GM21737 (cell line): ENCODE measurements around the gene SLC22A5.

Source experiments
- ATAC-seq: cut with Tn5 transposase; IDR thresholded peaks from one replicate; pipeline ENCODE4 v1.9.1; 2021; ENCODE audit warnings: mild to moderate bottlenecking, moderate library complexity; ENCODE audit not compliant: unreplicated experiment

The SLC22A5 gene

DNA sequence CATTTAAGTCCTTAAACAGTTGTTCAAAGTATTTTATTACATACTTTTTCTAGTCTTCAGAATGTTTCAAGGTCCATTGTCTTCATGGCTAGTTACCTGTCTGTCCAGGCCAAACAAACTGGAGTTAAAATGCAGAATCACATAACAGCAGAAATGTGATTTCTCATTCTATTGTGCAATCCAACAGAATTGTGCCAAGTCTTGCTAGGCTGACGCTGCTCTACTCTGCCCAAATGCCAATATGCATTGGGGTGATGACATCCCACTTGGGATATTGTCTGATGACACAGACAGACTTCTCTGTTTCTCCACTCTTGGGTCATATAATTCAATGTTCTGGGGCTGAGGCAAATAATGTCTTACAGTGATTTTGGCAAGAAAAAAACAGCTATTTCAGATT lies 5.2 kb upstream of the SLC22A5 start:
- no peak for ATAC-seq

DNA sequence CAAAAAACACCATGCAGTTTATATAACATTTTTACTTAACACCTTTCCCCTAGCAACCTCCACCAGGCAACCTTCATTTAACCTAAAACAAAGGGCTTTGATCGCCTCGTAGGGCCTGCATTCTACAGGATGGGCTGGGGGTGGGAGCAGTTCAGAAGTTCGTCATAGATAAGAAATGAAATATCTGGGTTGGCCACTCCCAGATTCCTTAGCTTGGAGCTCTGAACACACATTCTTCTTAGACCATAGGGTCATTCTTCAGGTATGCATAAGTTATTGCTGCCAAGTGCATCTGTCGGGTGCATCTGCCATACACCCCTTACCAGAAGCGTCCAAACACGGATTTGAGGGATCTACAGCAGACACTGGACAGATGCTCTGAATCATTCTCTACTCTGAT lies 4.3 kb upstream of the SLC22A5 start:
- ATAC-seq: no peak

DNA sequence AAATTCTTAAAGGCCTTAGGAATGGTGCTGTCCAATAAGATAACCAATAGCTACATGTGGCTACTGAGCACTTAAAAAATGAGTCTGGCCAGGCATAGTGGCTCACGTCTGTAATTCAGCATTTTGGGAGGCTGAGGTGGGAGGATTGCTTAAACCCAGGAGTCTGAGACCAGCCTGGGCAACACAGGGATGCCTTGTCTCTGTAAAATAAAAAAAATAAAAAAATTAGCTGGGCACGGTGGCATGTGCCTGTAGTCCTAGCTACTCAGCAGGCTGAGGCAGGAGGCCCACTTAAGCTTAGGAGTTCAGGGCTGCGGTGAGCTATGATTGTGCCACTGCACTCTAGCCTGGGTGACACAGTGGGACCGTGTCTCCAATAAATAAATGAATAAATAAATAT lies 1.3 kb upstream of the SLC22A5 start:
- ATAC-seq: no peak

DNA sequence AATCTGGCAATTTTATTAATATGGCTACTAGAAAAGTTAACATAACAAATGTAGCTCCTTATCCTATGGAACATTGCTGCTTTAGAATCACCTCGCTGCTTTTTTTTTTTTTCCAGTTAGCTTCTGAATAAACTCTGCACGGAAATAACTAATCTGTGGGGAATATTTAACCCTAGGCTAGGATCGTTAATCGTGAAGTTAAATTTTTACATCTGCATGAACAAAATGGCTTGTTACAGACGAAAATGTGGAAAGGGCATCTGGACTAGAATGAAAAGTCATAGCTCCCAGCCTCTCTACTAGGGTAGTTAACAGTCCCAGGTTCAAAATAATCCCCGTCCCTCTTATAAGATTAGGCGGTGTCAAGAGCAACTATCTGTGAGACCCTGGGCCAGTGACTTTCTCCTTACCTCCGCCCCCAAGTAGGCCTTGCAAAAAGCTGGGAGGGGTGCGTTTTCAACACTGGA lies 470 bp upstream of the SLC22A5 start:
- ATAC-seq: no peak

DNA sequence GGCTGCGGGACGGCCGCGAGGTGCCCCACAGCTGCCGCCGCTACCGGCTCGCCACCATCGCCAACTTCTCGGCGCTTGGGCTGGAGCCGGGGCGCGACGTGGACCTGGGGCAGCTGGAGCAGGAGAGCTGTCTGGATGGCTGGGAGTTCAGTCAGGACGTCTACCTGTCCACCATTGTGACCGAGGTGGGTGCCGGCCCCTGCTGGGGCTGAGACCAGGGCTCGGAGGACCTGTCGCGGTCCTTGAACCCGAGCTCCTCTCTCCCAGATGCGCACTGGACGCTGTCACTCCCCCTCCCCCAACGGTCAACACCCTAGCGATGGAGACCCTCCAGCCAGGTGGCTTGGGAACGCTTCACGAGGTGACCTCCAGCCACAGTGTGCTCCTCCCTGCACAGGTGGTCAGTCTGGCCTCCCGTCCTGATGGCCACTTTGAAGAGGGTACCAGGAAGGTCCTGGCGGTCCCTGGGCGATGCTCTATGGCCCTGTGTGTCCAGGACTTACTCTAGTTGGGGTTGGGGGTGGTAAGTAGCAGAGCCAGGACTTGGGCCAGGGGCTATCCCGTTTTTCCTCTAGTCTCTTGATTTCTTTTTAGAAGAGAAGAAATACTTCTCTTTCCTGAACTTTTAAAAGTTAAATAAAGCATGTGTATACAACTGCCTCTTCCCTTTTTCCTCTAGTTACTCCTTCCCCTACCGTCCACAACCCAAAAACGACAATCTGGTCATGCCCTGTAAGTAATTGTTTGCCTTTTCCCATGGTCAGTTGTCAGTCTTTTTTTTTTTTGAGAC lies 866 bp downstream of the SLC22A5 start:
- ATAC-seq: no peak

DNA sequence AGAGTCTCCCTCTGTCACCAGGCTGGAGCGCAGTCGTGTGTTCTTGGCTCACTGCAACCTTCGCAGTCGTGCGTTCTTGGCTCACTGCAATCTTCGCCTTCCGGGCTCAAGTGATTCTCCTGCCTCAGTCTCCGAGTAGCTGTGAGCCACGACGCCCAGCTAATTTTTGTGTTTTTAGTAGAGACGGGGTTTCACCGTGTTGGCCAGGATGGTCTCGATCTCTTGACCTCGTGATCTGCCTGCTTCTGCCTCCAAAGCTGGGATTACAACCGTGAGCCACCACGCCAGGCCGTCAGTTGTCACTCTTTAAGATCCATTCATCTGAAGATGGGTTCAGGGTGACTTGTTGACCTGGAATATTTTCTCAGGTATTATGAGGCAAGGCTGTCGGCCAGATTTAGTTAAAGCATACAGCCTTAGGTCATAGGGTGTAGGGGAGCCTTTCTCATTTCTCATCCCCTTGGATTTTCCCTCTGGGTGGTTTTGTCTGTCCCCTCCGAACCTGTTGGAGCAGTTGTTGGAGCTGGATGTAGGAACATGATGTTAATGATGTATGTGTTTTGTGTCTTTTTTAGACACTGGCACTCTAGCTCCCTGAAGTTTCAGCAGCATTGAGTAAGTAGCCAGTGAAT lies 1.6 kb downstream of the SLC22A5 start:
- no peak for ATAC-seq

DNA sequence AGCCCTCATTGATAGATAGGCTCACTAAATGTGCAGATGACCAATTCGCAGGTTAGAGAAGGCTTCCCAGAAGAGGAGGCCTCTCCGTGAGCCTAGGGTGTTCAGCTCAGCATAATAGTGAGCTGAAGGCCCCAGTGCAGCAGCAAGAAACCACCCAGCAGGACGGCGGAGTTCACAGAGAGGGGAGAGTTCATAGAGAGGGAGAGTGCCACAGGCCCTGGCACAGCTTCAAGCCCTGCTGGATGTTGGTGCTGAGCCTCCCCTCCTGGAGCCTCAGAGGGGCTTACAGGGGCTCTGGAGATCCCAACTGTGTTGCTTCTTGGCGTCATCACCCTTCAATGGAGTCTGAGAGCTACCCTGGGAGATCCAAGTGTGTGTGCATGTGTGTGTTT lies 2.1 kb downstream of the SLC22A5 start:
- no peak for ATAC-seq

DNA sequence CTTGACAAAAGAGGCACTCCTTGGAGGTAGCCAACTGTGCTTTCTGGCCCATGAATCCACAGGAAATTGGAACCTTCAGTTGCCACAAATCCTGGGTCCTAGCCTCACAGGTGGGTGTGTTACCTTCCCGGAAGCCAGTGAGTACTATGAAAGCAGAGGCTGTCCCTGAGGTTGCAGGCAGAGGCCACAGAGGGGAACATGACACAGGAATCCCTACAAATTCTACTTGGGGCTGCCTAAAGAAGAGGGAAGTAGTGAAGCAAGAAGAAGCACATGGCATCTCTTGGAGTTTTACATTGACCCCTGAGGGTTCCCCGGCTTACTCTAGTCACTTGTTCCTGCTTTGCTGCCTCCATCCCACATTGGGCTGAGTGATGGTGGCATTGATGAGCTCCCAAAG lies 2.6 kb downstream of the SLC22A5 start:
- ATAC-seq: no peak

DNA sequence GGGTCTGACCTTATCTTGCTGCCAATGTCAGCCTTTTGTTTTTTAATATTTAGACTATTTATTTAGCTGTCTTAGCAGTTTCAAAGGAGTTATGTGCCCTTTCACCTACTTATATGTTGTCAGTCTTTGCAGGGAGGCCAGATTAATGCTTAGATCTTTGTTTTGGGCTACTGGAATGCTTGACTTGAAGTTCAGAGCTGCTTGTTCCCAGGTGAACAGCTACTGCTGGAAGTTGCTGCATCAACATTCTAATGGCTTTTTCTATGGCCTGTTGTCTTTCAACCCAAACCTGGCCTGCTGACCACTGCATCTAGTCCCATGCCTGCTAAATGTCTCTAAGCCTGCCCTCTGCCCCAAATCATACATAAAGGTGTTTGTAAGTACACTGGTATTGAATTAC lies 3.0 kb downstream of the SLC22A5 start:
- ATAC-seq: no peak

DNA sequence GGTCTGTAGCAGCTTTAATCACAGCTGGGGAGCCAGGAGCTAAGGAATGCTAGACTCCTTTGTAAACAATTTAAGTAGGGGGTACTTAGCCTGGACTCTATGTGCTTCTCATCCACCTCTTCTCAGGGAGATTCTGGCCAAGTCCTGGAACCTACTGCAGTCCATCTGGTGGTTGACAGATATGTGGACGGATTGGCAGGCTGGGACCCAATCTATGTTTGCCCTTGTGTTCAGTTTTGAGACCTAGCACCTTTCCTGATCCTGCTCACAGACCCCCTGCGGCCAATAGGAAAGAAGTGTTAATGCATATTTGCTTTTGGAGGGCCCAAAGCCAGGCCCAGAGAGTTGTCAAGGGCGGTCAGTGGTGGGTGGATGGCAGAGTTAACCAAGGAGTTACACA lies 6.4 kb downstream of the SLC22A5 start:
- no peak for ATAC-seq

DNA sequence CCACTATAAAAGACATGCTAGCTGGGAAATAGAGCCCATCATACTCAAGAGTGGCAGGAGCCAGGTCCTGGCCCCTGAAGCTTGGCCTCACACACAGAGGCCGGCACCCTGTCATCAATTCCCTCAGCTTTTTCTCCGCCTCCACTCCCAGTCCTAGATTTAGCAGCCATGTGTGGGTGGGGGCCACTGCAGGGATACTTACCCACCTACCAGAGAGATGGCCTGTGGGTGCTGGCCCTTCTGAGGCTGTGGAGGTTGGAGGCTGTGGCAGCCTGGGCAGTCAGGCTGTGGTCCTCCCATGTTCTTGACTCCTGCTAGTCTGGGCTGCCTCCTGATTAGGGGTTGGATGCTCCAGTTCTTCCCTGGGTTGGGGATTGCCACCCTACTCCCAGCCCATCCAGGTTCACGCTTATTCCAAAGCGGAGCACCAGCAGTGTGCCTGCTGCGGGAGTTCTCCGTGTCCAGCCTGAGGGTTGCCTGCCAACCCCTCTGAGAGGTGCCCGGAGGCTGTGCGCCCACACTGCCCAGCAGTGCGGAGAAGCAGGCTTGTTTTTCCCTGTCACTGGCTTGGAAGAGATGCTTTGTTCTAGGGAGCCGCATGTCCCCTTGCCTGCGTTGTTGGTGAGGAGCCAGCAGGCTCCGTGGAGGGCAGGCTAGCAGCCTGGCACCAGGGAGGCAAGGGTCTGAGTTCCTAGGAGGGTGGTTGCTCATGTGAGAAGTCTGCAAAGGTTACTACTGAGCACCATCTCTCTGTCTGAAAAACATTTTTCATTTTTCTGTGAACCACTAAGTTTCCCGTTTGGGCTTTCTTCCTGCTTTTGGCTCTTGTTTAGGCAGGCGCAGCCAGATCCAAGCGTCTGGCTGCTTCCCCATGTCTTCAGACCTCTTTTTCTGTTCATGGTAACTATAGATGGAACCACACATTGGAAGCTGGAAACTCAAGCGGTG lies 7.5 kb downstream of the SLC22A5 start:
- ATAC-seq: no peak

DNA sequence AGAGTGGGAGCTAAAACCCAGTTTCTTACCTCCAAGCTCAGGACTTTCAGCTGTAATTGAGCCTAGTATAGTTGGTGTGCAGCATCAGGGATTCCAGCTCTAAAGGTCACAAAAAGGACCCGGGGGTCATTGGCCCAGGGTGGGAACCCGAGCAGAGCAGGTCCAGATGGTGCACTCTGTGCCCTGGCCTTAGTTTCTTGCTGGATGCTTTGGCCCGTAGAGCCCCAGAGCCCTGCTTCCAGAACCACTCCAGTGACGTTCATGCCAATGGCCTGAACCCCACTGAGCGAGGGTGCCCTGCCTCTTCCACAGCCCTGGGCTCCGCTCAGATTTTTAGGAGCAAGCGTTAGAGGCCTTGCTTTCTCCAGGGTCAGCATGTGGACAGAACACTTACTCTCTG lies 8.2 kb downstream of the SLC22A5 start:
- ATAC-seq: no peak

DNA sequence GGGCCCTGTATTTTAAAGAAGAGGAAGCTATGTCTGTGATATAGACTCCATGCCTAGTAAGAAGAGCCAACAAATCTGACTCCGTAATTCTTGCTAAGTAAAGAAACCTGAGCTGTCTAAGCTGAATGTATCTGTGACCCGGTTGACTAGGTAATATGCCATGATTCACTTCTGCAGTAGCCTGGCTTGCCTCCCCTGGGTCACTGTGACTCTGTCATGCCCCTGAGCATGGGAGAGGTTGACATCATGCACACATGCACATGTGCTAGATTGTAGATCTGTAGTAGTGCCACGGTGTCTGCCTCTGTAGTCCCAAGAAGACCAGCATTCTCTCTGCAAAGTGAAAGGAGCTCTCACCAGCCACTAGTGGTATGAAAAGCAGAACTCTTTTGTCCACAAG lies 9.1 kb downstream of the SLC22A5 start:
- ATAC-seq: no peak

DNA sequence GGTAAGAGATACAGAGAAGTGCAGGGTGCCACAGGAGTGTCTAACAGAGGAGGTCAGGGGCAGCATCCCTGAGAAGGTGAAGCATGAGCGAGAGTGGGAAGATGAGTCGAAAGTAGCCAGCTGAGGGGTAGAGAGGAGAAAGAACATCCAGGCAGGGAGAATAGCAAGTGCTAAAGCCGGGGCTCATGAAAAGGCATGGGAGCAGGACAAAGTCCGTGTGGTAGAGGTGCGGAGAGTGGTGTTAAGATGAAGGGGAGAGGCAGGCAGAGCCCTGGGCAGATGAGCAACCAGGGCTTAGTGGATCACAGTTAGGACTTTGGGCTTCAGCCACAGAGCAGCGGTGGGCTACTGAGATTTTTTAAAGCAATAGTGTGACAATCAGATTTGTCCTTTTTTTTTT lies 10.5 kb downstream of the SLC22A5 start:
- no peak for ATAC-seq

DNA sequence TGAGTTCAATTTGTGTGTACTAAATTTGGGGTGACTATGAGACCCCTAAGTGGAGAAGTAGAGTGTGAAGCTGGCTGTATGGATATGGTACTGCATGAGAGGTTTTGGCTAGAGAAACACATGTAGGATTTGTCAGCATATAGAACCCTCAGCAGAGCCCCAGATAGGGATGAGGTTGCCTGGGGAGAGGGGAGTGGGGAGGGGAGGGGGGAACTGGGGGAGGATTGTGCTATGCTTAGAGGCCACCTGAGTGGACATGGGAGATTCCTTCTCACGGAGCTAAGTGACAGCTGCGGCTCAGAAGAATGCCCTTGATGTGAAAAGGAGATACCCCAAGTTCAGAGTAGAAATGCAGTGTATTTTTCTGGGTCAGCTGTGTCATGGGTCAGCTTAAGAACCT lies 11.2 kb downstream of the SLC22A5 start:
- no peak for ATAC-seq

DNA sequence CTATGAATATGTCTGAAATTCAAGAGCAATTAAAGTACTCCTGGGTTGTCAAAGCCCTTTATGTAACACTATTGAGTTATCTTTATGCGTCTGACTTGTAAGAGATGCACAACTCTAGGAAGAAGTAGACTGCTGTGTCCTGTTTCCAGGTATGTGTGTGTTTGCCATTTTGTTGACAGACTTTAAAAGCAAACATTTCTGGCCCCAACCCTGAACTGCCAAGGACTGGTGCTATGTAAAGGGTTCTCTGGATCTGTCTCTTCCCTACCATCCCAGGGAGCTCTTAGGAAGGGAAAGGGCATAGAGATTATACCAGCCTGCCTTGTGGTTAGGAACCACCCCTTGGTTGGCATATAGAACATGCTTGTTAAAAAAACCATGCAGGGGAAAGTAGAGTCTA lies 12.1 kb downstream of the SLC22A5 start:
- ATAC-seq: no peak

DNA sequence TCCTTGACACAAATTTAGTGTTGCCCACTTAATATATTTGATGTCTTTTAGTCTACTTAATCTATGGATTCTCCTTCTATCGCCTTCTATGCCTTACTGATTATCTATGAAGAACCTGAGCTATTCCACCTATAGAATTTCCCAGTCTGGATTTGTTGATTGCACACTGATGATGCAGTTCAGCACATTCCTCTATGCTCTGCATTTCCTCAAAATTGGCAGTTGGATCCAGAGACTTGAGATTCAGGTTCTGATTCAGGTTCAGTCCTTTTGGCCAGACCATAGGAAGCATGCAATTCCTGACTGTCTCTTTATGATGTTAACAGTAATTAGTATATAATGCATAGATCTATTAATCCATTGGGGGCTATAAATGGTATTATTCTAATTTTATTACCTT lies 13.8 kb downstream of the SLC22A5 start:
- ATAC-seq: no peak

DNA sequence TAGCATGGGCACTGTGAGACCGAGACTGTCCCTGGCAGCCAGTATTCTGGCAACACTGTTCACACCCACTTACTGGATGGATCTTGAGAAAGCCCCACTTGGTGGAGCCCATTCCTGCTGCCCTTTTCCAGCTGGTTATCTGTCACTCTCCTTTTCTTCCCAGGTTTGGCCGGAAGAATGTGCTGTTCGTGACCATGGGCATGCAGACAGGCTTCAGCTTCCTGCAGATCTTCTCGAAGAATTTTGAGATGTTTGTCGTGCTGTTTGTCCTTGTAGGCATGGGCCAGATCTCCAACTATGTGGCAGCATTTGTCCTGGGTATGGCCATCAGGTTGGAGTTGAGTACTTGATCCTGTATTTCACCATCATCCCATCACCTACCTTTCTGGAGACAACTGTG lies 14.5 kb downstream of the SLC22A5 start:
- no peak for ATAC-seq

DNA sequence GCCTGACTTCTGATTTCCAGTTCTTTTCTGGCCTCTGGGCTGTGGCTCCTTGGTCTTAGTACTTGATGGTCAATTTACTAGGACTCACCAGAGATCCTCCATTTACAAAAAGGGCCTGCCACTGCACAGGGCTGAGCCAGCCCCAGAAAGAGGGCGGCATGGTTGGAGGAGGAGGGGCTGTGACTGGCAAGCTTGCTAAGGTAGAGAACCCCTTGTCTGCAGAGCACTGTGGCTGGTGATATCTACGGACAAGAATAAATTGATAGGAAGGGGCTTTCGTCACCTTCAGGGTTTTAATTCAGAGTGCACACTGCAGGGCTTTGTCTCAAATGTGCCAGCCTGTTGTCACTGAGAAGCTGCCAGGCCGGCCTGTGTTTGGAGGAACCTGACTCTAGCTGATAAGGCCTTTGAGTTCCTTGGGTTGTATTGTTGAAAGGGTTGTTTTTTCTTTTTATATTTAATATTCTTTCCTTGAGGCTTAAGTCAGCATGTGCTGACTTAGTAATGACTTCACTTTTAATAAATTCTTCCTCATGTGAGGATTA lies 15.1 kb downstream of the SLC22A5 start:
- ATAC-seq: no peak

DNA sequence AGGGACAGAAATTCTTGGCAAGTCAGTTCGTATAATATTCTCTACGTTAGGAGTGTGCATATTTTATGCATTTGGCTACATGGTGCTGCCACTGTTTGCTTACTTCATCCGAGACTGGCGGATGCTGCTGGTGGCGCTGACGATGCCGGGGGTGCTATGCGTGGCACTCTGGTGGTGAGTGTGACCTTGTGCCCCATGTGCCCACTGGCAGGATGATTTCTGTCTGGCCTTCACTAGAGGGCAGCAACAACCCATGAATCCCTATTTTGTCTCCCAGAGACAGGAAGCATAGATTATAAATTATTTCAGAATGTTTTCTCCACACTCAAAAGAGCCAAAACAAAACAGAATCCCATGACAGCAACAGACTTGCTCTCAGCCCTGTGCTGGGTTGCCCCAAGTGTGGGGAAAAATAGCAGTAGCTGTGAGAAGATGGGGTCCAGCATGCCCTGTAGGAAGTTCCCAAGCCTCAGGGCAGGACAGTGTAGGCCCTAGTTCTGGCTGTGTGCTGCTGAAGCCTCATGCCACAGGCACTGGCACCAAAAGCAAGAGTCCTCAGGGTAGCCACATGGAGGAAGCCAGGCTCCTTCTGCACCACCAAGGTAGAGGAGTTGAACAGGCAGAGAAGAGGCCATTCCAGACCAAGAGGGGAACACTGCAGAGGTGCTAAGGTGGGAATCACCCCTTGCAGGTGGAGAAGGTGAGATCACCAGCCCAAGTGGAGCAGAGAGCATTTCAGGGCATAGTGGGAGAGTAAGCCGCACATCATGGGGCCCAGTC lies 16.0 kb downstream of the SLC22A5 start:
- no peak for ATAC-seq
